ENCODE measurements around the gene IL17REL.
"Not testable (repeated sequence)": the region's sequence is repeated elsewhere in the genome, so short reads cannot be mapped to it uniquely, and the experiment has no call there.

IL17REL gene

DNA sequence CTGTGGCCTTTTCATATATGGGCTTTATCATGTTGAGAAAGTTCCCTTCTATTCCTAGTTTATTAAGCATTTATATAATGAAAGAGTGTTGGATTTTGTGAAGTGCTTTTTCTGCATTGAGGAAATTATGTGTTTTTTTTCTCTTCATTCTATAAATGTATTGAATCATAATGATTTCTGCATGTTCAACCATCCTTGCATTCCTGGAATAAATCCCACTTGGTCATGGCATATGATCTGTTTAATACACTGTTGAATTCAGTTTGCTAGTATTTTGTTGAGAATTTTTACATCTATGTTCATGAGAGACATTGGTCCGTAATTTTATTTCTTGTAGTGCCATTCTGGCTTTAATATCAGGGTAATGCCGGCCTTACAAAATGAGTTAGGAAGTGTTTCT is 26.2 kb downstream of the IL17REL start:
- TF ChIP-seq CTCF (IDR thresholded peaks at IDR 0.05; ENCODE audit: low read depth, low read length) = no peak
- DNase-seq (ENCODE audit: extremely low read depth, low read depth) = no peak

GRCh38 chr22:49983148-49984042 is 29.2 kb downstream of the IL17REL start:
- peak; percentile 30 for TF ChIP-seq CTCF (IDR thresholded peaks at IDR 0.05; ENCODE audit: low read depth, low read length)
- no peak for DNase-seq (ENCODE audit: extremely low read depth, low read depth)

- not testable (repeated sequence) for DNase-seq (ENCODE audit: extremely low read depth, low read depth)
Observed at GRCh38 chr22:49981799-49982198, 30.8 kb downstream of the IL17REL start.

- no peak for DNase-seq (ENCODE audit: extremely low read depth, low read depth)
- TF ChIP-seq CTCF (IDR thresholded peaks at IDR 0.05; ENCODE audit: low read depth, low read length) = peak; percentile 60
Observed at GRCh38 chr22:49979587-49980264, 32.8 kb downstream of the IL17REL start.

- no peak for DNase-seq (ENCODE audit: extremely low read depth, low read depth)
- TF ChIP-seq CTCF (IDR thresholded peaks at IDR 0.05; ENCODE audit: low read depth, low read length) = no peak
Observed at GRCh38 chr22:49977578-49977977, 35.0 kb downstream of the IL17REL start.

- no peak for DNase-seq (ENCODE audit: extremely low read depth, low read depth)
- TF ChIP-seq CTCF (IDR thresholded peaks at IDR 0.05; ENCODE audit: low read depth, low read length) = no peak
Observed at GRCh38 chr22:49976439-49977175, 36.0 kb downstream of the IL17REL start.

DNA sequence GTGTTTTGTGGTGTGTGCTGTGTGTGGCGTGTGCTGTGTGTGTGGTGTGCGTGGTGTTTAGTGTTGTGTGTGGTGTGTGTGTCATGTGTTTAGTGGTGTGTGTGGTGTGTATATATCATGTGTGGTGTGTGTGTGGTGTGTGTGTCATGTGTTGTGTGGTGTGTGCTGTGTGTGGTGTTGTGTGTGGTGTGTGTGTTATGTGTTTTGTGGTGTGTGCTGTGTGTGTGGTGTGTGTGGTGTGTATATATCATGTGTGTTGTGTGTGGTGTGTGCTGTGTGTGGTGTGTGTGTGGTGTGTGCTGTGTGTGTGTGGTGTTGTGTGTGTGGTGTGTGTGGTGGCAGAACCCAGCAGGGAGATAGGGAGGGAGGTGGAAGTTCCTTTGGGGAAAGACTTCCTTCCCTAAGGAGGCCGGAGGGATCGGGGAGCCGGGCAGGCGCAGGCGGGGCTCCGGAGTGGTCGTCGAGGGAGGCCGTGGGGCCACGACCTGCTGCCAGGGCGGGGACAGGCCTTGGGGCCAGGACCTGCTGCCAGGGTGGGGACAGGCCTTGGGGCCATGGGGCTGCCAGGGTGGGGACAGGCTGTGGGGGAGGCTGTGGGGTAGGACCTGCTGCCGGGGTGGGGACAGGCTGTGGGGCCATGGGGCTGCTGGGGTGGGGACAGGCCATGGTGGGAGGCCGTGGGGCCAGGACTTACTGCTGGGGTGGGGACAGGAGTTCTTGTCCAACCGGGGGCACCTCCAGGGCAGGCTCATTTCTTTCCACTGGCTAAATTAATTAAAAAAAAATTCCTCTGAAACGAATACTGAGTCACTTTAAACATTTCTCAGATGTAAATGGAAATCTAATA is 36.8 kb downstream of the IL17REL start:
- no peak for DNase-seq (ENCODE audit: extremely low read depth, low read depth)
- TF ChIP-seq CTCF (IDR thresholded peaks at IDR 0.05; ENCODE audit: low read depth, low read length) = no peak
